HEK293 (cell line): ENCODE data around the gene NRP2.
A peak's percentile ranks its signal among the peaks of the same experiment; 100 is the strongest.

Experiments used
- GLI4 ChIP-seq: fragments of 450-650 bp; formaldehyde crosslinking; IDR thresholded peaks from 2 replicates; pipeline ENCODE4 v1.5.1; 2016; ENCODE audit warnings: missing biosample characterization, missing genetic modification characterization
- KLF9 ChIP-seq: fragments of 450-650 bp; formaldehyde crosslinking; IDR thresholded peaks from 2 replicates; pipeline ENCODE4 v1.5.1; 2016; ENCODE audit warnings: missing biosample characterization, missing genetic modification characterization, low read depth
- WT1 ChIP-seq: fragments of 450-650 bp; formaldehyde crosslinking; IDR thresholded peaks from 2 replicates; pipeline ENCODE4 v1.5.1; 2016; ENCODE audit warnings: missing biosample characterization, missing genetic modification characterization
- ZEB2 ChIP-seq: fragments of 450-650 bp; formaldehyde crosslinking; IDR thresholded peaks from 2 replicates; pipeline ENCODE4 v1.5.1; 2016; ENCODE audit warnings: missing biosample characterization, missing genetic modification characterization
- ZFP69B ChIP-seq: fragments of 450-650 bp; formaldehyde crosslinking; IDR thresholded peaks from 2 replicates; pipeline ENCODE4 v1.5.1; 2016; ENCODE audit warnings: missing biosample characterization, missing genetic modification characterization
- ZIC2 ChIP-seq: fragments of 450-650 bp; formaldehyde crosslinking; IDR thresholded peaks from 2 replicates; pipeline ENCODE4 v1.5.1; 2016; ENCODE audit warnings: missing biosample characterization, missing genetic modification characterization
- ZNF132 ChIP-seq: fragments of 450-650 bp; formaldehyde crosslinking; IDR thresholded peaks from 2 replicates; pipeline ENCODE4 v1.5.1; 2017; ENCODE audit warnings: missing biosample characterization, missing genetic modification characterization, borderline replicate concordance
- ZNF133 ChIP-seq: fragments of 450-650 bp; formaldehyde crosslinking; IDR thresholded peaks from 2 replicates; pipeline ENCODE4 v1.5.1; 2016; ENCODE audit warnings: missing biosample characterization, missing genetic modification characterization
- ZNF221 ChIP-seq: fragments of 450-650 bp; formaldehyde crosslinking; IDR thresholded peaks from 2 replicates; pipeline ENCODE4 v1.5.1; 2017; ENCODE audit warnings: missing biosample characterization, missing genetic modification characterization, borderline replicate concordance
- ZNF324 ChIP-seq: fragments of 450-650 bp; formaldehyde crosslinking; IDR thresholded peaks from 2 replicates; pipeline ENCODE4 v1.5.1; 2016; ENCODE audit warnings: missing biosample characterization, missing genetic modification characterization
- ZNF354C ChIP-seq: fragments of 450-650 bp; formaldehyde crosslinking; IDR thresholded peaks from 2 replicates; pipeline ENCODE4 v1.5.1; 2016; ENCODE audit warnings: missing biosample characterization, missing genetic modification characterization, low read depth, borderline replicate concordance
- ZNF394 ChIP-seq: fragments of 450-650 bp; formaldehyde crosslinking; IDR thresholded peaks from 2 replicates; pipeline ENCODE4 v1.5.1; 2016; ENCODE audit warnings: missing biosample characterization, missing genetic modification characterization, mild to moderate bottlenecking, moderate library complexity, borderline replicate concordance
- ZNF404 ChIP-seq: fragments of 450-650 bp; formaldehyde crosslinking; IDR thresholded peaks from 2 replicates; pipeline ENCODE4 v1.5.1; 2017; ENCODE audit warnings: missing biosample characterization, missing genetic modification characterization
- ZNF416 ChIP-seq: fragments of 450-650 bp; formaldehyde crosslinking; IDR thresholded peaks from 2 replicates; pipeline ENCODE4 v1.5.1; 2016; ENCODE audit warnings: missing biosample characterization, missing genetic modification characterization
- ZNF510 ChIP-seq: fragments of 450-650 bp; formaldehyde crosslinking; IDR thresholded peaks from 2 replicates; pipeline ENCODE4 v1.5.1; 2018; ENCODE audit warnings: mild to moderate bottlenecking, missing genetic modification characterization, missing biosample characterization; ENCODE audit not compliant: insufficient replicate concordance
- ZNF555 ChIP-seq: fragments of 450-650 bp; formaldehyde crosslinking; conservative IDR thresholded peaks from 2 replicates; pipeline ENCODE4 v1.5.1; 2017; ENCODE audit warnings: missing biosample characterization, mild to moderate bottlenecking, missing genetic modification characterization, inconsistent platforms
- ZNF600 ChIP-seq: fragments of 450-650 bp; formaldehyde crosslinking; IDR thresholded peaks from 2 replicates; pipeline ENCODE4 v1.5.1; 2016; ENCODE audit warnings: missing biosample characterization, missing genetic modification characterization
- ZNF629 ChIP-seq: fragments of 450-650 bp; formaldehyde crosslinking; IDR thresholded peaks from 2 replicates; pipeline ENCODE4 v1.5.1; 2017; ENCODE audit warnings: missing biosample characterization, missing genetic modification characterization
- ZNF677 ChIP-seq: fragments of 450-650 bp; IDR thresholded peaks from 2 replicates; pipeline ENCODE4 v1.5.0; 2018; ENCODE audit warnings: missing biosample characterization, mild to moderate bottlenecking, missing genetic modification characterization, moderate library complexity
- ZNF701 ChIP-seq: fragments of 450-650 bp; formaldehyde crosslinking; IDR thresholded peaks from 2 replicates; pipeline ENCODE4 v1.5.1; 2016; ENCODE audit warnings: missing biosample characterization, missing genetic modification characterization
- ZNF776 ChIP-seq: fragments of 450-650 bp; formaldehyde crosslinking; IDR thresholded peaks from 2 replicates; pipeline ENCODE4 v1.5.0; 2017; ENCODE audit warnings: missing biosample characterization, missing genetic modification characterization, borderline replicate concordance
- ZNF777 ChIP-seq: fragments of 450-650 bp; formaldehyde crosslinking; IDR thresholded peaks from 2 replicates; pipeline ENCODE4 v1.5.1; 2017; ENCODE audit warnings: missing biosample characterization, missing genetic modification characterization, borderline replicate concordance
- ZSCAN16 ChIP-seq: fragments of 450-650 bp; formaldehyde crosslinking; IDR thresholded peaks from 2 replicates; pipeline ENCODE4 v1.5.1; 2016; ENCODE audit warnings: missing biosample characterization, missing genetic modification characterization
- TF ChIP-seq, protein P1 (sequence below): fragments of 450-650 bp; formaldehyde crosslinking; IDR thresholded peaks from 2 replicates; pipeline ENCODE4 v1.5.1; 2016; ENCODE audit warnings: missing biosample characterization, missing genetic modification characterization, borderline replicate concordance
- TF ChIP-seq, protein P2 (sequence below): fragments of 450-650 bp; formaldehyde crosslinking; IDR thresholded peaks from 2 replicates; pipeline ENCODE4 v1.5.1; 2016; ENCODE audit warnings: missing biosample characterization, missing genetic modification characterization
- TF ChIP-seq, protein P3 (sequence below): fragments of 450-650 bp; formaldehyde crosslinking; IDR thresholded peaks from 2 replicates; pipeline ENCODE4 v1.5.1; 2016; ENCODE audit warnings: missing biosample characterization, missing genetic modification characterization
- TF ChIP-seq, protein P4 (sequence below): fragments of 450-650 bp; formaldehyde crosslinking; IDR thresholded peaks from 2 replicates; pipeline ENCODE4 v1.5.1; 2016; ENCODE audit warnings: missing biosample characterization, missing genetic modification characterization
- TF ChIP-seq, protein P5 (sequence below): fragments of 450-650 bp; formaldehyde crosslinking; IDR thresholded peaks from 2 replicates; pipeline ENCODE4 v1.5.1; 2016; ENCODE audit warnings: missing biosample characterization, missing genetic modification characterization

Gene NRP2

DNA sequence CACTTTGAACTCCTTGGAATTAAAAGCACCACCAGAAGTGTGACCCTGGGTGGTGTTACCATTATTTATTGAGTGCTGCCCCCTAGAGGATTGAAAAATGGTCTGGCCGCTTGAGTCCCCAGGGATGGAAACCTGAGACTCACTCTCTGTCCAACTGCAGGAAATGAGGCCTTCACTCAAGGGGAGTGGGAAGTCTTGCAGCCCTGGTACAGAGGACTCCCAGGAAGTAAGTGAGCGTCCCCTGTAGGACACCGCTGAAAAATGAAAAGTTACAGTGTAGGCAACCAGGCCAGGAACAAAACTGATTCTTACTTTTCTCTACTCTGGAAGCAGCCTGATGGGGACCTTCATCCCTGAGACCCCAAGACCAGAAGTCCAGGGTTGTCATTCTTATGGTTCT is 2.2 kb upstream of the NRP2 start (continued):
- peak; percentile 21; the same call in 1 of the 2 replicates for TF ChIP-seq ZNF394 (tag by site-specific recombination)
- TF ChIP-seq ZNF510 (tag by site-specific recombination), result no peak
- TF ChIP-seq, protein P1, sequence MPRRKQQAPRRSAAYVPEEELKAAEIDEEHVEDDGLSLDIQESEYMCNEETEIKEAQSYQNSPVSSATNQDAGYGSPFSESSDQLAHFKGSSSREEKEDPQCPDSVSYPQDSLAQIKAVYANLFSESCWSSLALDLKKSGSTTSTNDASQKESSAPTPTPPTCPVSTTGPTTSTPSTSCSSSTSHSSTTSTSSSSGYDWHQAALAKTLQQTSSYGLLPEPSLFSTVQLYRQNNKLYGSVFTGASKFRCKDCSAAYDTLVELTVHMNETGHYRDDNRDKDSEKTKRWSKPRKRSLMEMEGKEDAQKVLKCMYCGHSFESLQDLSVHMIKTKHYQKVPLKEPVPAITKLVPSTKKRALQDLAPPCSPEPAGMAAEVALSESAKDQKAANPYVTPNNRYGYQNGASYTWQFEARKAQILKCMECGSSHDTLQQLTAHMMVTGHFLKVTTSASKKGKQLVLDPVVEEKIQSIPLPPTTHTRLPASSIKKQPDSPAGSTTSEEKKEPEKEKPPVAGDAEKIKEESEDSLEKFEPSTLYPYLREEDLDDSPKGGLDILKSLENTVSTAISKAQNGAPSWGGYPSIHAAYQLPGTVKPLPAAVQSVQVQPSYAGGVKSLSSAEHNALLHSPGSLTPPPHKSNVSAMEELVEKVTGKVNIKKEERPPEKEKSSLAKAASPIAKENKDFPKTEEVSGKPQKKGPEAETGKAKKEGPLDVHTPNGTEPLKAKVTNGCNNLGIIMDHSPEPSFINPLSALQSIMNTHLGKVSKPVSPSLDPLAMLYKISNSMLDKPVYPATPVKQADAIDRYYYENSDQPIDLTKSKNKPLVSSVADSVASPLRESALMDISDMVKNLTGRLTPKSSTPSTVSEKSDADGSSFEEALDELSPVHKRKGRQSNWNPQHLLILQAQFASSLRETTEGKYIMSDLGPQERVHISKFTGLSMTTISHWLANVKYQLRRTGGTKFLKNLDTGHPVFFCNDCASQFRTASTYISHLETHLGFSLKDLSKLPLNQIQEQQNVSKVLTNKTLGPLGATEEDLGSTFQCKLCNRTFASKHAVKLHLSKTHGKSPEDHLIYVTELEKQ (tag by site-specific recombination), result no peak
- TF ChIP-seq, protein P2, sequence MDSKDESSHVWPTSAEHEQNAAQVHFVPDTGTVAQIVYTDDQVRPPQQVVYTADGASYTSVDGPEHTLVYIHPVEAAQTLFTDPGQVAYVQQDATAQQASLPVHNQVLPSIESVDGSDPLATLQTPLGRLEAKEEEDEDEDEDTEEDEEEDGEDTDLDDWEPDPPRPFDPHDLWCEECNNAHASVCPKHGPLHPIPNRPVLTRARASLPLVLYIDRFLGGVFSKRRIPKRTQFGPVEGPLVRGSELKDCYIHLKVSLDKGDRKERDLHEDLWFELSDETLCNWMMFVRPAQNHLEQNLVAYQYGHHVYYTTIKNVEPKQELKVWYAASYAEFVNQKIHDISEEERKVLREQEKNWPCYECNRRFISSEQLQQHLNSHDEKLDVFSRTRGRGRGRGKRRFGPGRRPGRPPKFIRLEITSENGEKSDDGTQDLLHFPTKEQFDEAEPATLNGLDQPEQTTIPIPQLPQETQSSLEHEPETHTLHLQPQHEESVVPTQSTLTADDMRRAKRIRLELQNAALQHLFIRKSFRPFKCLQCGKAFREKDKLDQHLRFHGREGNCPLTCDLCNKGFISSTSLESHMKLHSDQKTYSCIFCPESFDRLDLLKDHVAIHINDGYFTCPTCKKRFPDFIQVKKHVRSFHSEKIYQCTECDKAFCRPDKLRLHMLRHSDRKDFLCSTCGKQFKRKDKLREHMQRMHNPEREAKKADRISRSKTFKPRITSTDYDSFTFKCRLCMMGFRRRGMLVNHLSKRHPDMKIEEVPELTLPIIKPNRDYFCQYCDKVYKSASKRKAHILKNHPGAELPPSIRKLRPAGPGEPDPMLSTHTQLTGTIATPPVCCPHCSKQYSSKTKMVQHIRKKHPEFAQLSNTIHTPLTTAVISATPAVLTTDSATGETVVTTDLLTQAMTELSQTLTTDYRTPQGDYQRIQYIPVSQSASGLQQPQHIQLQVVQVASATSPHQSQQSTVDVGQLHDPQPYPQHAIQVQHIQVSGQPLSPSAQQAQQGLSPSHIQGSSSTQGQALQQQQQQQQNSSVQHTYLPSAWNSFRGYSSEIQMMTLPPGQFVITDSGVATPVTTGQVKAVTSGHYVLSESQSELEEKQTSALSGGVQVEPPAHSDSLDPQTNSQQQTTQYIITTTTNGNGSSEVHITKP (tag by site-specific recombination), result peak; percentile 82
- no peak for TF ChIP-seq ZNF600 (tag by site-specific recombination)
- TF ChIP-seq GLI4, result no peak
- TF ChIP-seq ZNF404 (tag by site-specific recombination), result no peak
- no peak for TF ChIP-seq ZNF776 (tag by site-specific recombination)
- TF ChIP-seq WT1 (tag by site-specific recombination), result 0 out of 2 replicates have a peak, but pooled peaks have one; percentile 35
- peak; percentile 76; the same call in 1 of the 2 replicates for TF ChIP-seq ZNF324 (tag by site-specific recombination)
- no peak for TF ChIP-seq ZNF777 (tag by site-specific recombination)
- TF ChIP-seq ZNF629 (tag by site-specific recombination), result no peak
- TF ChIP-seq ZNF677, result no peak
- TF ChIP-seq ZFP69B (tag by site-specific recombination), result 0 out of 2 replicates have a peak, but pooled peaks have one; percentile 25
- peak; percentile 61; the same call in 1 of the 2 replicates for TF ChIP-seq ZEB2 (tag by site-specific recombination)
- TF ChIP-seq ZNF132, result no peak
- TF ChIP-seq, protein P3, sequence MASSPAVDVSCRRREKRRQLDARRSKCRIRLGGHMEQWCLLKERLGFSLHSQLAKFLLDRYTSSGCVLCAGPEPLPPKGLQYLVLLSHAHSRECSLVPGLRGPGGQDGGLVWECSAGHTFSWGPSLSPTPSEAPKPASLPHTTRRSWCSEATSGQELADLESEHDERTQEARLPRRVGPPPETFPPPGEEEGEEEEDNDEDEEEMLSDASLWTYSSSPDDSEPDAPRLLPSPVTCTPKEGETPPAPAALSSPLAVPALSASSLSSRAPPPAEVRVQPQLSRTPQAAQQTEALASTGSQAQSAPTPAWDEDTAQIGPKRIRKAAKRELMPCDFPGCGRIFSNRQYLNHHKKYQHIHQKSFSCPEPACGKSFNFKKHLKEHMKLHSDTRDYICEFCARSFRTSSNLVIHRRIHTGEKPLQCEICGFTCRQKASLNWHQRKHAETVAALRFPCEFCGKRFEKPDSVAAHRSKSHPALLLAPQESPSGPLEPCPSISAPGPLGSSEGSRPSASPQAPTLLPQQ (tag by site-specific recombination), result no peak
- TF ChIP-seq ZNF221 (tag by site-specific recombination), result no peak
- TF ChIP-seq ZNF133 (tag by site-specific recombination), result no peak
- TF ChIP-seq, protein P4, sequence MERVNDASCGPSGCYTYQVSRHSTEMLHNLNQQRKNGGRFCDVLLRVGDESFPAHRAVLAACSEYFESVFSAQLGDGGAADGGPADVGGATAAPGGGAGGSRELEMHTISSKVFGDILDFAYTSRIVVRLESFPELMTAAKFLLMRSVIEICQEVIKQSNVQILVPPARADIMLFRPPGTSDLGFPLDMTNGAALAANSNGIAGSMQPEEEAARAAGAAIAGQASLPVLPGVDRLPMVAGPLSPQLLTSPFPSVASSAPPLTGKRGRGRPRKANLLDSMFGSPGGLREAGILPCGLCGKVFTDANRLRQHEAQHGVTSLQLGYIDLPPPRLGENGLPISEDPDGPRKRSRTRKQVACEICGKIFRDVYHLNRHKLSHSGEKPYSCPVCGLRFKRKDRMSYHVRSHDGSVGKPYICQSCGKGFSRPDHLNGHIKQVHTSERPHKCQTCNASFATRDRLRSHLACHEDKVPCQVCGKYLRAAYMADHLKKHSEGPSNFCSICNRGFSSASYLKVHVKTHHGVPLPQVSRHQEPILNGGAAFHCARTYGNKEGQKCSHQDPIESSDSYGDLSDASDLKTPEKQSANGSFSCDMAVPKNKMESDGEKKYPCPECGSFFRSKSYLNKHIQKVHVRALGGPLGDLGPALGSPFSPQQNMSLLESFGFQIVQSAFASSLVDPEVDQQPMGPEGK (tag by site-specific recombination), result peak; percentile 61; the same call in 1 of the 2 replicates
- no peak for TF ChIP-seq ZNF354C (tag by site-specific recombination)
- TF ChIP-seq ZIC2 (tag by site-specific recombination), result no peak
- TF ChIP-seq ZNF555 (tag by site-specific recombination), result no peak
- TF ChIP-seq ZSCAN16 (tag by site-specific recombination), result no peak
- no peak for TF ChIP-seq KLF9 (tag by site-specific recombination)
- TF ChIP-seq ZNF701 (tag by site-specific recombination), result no peak
- TF ChIP-seq ZNF416, result no peak
- TF ChIP-seq, protein P5, sequence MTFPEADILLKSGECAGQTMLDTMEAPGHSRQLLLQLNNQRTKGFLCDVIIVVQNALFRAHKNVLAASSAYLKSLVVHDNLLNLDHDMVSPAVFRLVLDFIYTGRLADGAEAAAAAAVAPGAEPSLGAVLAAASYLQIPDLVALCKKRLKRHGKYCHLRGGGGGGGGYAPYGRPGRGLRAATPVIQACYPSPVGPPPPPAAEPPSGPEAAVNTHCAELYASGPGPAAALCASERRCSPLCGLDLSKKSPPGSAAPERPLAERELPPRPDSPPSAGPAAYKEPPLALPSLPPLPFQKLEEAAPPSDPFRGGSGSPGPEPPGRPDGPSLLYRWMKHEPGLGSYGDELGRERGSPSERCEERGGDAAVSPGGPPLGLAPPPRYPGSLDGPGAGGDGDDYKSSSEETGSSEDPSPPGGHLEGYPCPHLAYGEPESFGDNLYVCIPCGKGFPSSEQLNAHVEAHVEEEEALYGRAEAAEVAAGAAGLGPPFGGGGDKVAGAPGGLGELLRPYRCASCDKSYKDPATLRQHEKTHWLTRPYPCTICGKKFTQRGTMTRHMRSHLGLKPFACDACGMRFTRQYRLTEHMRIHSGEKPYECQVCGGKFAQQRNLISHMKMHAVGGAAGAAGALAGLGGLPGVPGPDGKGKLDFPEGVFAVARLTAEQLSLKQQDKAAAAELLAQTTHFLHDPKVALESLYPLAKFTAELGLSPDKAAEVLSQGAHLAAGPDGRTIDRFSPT, result no peak
